Endothelial cell of umbilical vein (primary cell): ENCODE measurements around the gene EMP2.

Experiments
- CTCF ChIP-seq, 2 donors: IDR thresholded peaks; 1 replicate in 1 of 2; 2 replicates in 1 of 2; pipeline ENCODE4 v1.5.1; 2011; ENCODE audit warnings: low read length in 2 of 2, mild to moderate bottlenecking in 2 of 2, moderate library complexity in 2 of 2, control low read depth in 1 of 2, inconsistent platforms in 1 of 2, low read depth in 1 of 2; ENCODE audit not compliant: insufficient read depth in 1 of 2; ENCODE audit errors: extremely low read depth in 1 of 2
- EZH2 ChIP-seq: IDR thresholded peaks from 2 replicates; pipeline ENCODE4 v1.6.1; 2012; ENCODE audit warnings: borderline replicate concordance, low read depth, mild to moderate bottlenecking, moderate library complexity, low read length, inconsistent platforms; ENCODE audit not compliant: severe bottlenecking
- GATA2 ChIP-seq: IDR thresholded peaks from 2 replicates; pipeline ENCODE4 v1.7.0; 2011; ENCODE audit warnings: low read depth, mild to moderate bottlenecking, moderate library complexity, mixed read lengths, low read length; ENCODE audit not compliant: insufficient read length, insufficient read depth
- JUN ChIP-seq: IDR thresholded peaks from 2 replicates; pipeline ENCODE4 v1.6.1; 2011; ENCODE audit warnings: borderline replicate concordance, low read depth; ENCODE audit not compliant: insufficient read length, insufficient read depth
- MAX ChIP-seq: IDR thresholded peaks from 2 replicates; pipeline ENCODE4 v1.6.1; 2011; ENCODE audit not compliant: insufficient read depth, insufficient read length
- POLR2A ChIP-seq: IDR thresholded peaks from 2 replicates; pipeline ENCODE4 v1.6.1; 2012; ENCODE audit warnings: low read depth, mild to moderate bottlenecking, control low read depth, low read length
- POLR2AphosphoS5 ChIP-seq: IDR thresholded peaks from 2 replicates; pipeline ENCODE4 v1.6.1; 2012; ENCODE audit warnings: low read depth, mild to moderate bottlenecking, control low read depth, low read length, moderate library complexity; ENCODE audit not compliant: insufficient read depth

- TF ChIP-seq JUN (no peak), CTCF (IDR thresholded peaks at IDR 0.05; ENCODE audit: extremely low read depth in 1 of 2, insufficient read depth in 1 of 2, low read depth in 1 of 2, low read length in 2 of 2) (no peak), POLR2A (no peak), EZH2 (no peak), POLR2AphosphoS5 (no peak), MAX (no peak), GATA2 (no peak)
These were observed 467 bp upstream of the EMP2 start for GRCh38 chr16:10580883-10581247.
